ENCODE data around the gene HIGD2A. TPM values are rescaled to one million over a fixed set of nuclear protein-coding genes. Genes with fewer than 3 reads are reported as not detected.

The HIGD2A gene
- total RNA-seq, 4 donors from 2014 or later, result 4.6 to 74.5 (median 26.7) TPM

- Histone ChIP-seq H3K27me3 (no peaks in the 10 kb centered on the region), H3K4me1 (peaks cover 0 to 5% of the 10 kb centered on the region in 2 donors), H3K4me3 (no peak overlapping the region), H3K9me3 (no peaks in the 10 kb centered on the region), H3K27ac (no peak overlapping the region), H3K36me3 (no peaks in the 10 kb centered on the region)
- intact Hi-C loops (cut with DNase I; ENCODE audit: low total_unique reads), result no loop called here
- no peak for DNase-seq
- TF ChIP-seq CTCF (IDR thresholded peaks at IDR 0.05) (no peak), POLR2A (IDR thresholded peaks at IDR 0.05) (no peak)
Observed at GRCh38 chr5:176386491-176386890, 2.1 kb upstream of the HIGD2A start.

- Histone ChIP-seq H3K4me3 (peak overlapping the region; percentile 89 to 97), H3K9me3 (no peaks in the 10 kb centered on the region), H3K27ac (no peak overlapping the region), H3K27me3 (no peaks in the 10 kb centered on the region), H3K4me1 (peaks cover 0 to 5% of the 10 kb centered on the region in 2 donors), H3K36me3 (no peaks in the 10 kb centered on the region)
- no peak for TF ChIP-seq CTCF (IDR thresholded peaks at IDR 0.05)
- TF ChIP-seq POLR2A (IDR thresholded peaks at IDR 0.05), result no peak
- intact Hi-C loops (cut with DNase I; ENCODE audit: low total_unique reads), result no loop called here
- DNase-seq, result no peak
Observed at GRCh38 chr5:176387384-176387925, 1.1 kb upstream of the HIGD2A start.

GRCh38 chr5:176388003-176388443 lies 528 bp upstream of the HIGD2A start:
- H3K4me1 ChIP-seq, result peaks cover 0 to 5% of the 10 kb centered on the region in 2 donors
- no peaks in the 10 kb centered on the region for H3K36me3 ChIP-seq
- H3K9me3 ChIP-seq, result no peaks in the 10 kb centered on the region
- H3K4me3 ChIP-seq, result peak overlapping the region; percentile 89 to 97
- intact Hi-C loops (cut with DNase I; ENCODE audit: low total_unique reads), result no loop called here
- DNase-seq, result peak in 1 of 2 donors; percentile 31
- TF ChIP-seq POLR2A (IDR thresholded peaks at IDR 0.05) (no peak), CTCF (IDR thresholded peaks at IDR 0.05) (no peak)
- peak overlapping the region; percentile 96 to 99 for H3K27ac ChIP-seq
- H3K27me3 ChIP-seq, result no peaks in the 10 kb centered on the region

GRCh38 chr5:176389135-176390123 lies 878 bp downstream of the HIGD2A start:
- Histone ChIP-seq H3K4me3 (peak overlapping the region; percentile 89 to 97), H3K36me3 (no peaks in the 10 kb centered on the region), H3K27ac (peak overlapping the region; percentile 96 to 99), H3K4me1 (peaks cover 0 to 5% of the 10 kb centered on the region in 2 donors), H3K27me3 (no peaks in the 10 kb centered on the region), H3K9me3 (no peaks in the 10 kb centered on the region)
- TF ChIP-seq POLR2A (IDR thresholded peaks at IDR 0.05) (peak; percentile 64 to 69), CTCF (IDR thresholded peaks at IDR 0.05) (no peak)
- intact Hi-C loops (cut with DNase I; ENCODE audit: low total_unique reads), result no loop called here
- no peak for DNase-seq

- H3K36me3 ChIP-seq, result no peaks in the 10 kb centered on the region
- TF ChIP-seq POLR2A (IDR thresholded peaks at IDR 0.05) (no peak), CTCF (IDR thresholded peaks at IDR 0.05) (no peak)
- H3K4me1 ChIP-seq, result peaks cover 0 to 5% of the 10 kb centered on the region in 2 donors
- no peak for DNase-seq
- no peak overlapping the region for H3K27ac ChIP-seq
- H3K4me3 ChIP-seq, result no peak overlapping the region
- H3K9me3 ChIP-seq, result no peaks in the 10 kb centered on the region
- intact Hi-C loops (cut with DNase I; ENCODE audit: low total_unique reads), result no loop called here
- H3K27me3 ChIP-seq, result no peaks in the 10 kb centered on the region
Observed at GRCh38 chr5:176391479-176391878, 2.9 kb downstream of the HIGD2A start.
